HG02763 (cell line): Measurements from ENCODE around the gene ACRV1.
"Not testable (repeated sequence)": the region's sequence is repeated elsewhere in the genome, so short reads cannot be mapped to it uniquely, and the experiment has no call there.

Experiments
- ATAC-seq: cut with Tn5 transposase; IDR thresholded peaks from one replicate; pipeline ENCODE4 v1.9.1; 2021; ENCODE audit warnings: mild to moderate bottlenecking, moderate library complexity; ENCODE audit not compliant: unreplicated experiment

ACRV1 gene

GRCh38 chr11:125680747-125681146 lies at the start of gene ACRV1:
ACRV1 (minus strand) TSS chr11:125680847; CDS start chr11:125680780, 67 bp downstream.
- ATAC-seq, result no peak

- ATAC-seq, result no peak
Measured at GRCh38 chr11:125728969-125729368, 48.3 kb upstream of the ACRV1 start.

- ATAC-seq, result no peak
Measured at GRCh38 chr11:125724125-125724524, 43.5 kb upstream of the ACRV1 start.

GRCh38 chr11:125720781-125721180 lies 40.1 kb upstream of the ACRV1 start:
- no peak for ATAC-seq

- not testable (repeated sequence) for ATAC-seq
Measured at GRCh38 chr11:125704686-125705085, 24.0 kb upstream of the ACRV1 start.

GRCh38 chr11:125701858-125702621 lies 21.4 kb upstream of the ACRV1 start:
- no peak for ATAC-seq

- no peak for ATAC-seq
Measured at GRCh38 chr11:125701018-125701610, 20.5 kb upstream of the ACRV1 start.

- ATAC-seq, result no peak
Measured at GRCh38 chr11:125694951-125695350, 14.3 kb upstream of the ACRV1 start.

GRCh38 chr11:125692887-125693286 lies 12.2 kb upstream of the ACRV1 start:
- ATAC-seq, result no peak

GRCh38 chr11:125690006-125690405 lies 9.4 kb upstream of the ACRV1 start:
- no peak for ATAC-seq

GRCh38 chr11:125689274-125689859 lies 8.7 kb upstream of the ACRV1 start:
- no peak for ATAC-seq

- ATAC-seq, result no peak
Measured at GRCh38 chr11:125688632-125689031, 8.0 kb upstream of the ACRV1 start.

- ATAC-seq, result no peak
Measured at GRCh38 chr11:125688066-125688465, 7.4 kb upstream of the ACRV1 start.

- no peak for ATAC-seq
Measured at GRCh38 chr11:125685228-125685627, 4.6 kb upstream of the ACRV1 start.

GRCh38 chr11:125679837-125680236 lies 810 bp downstream of the ACRV1 start:
- ATAC-seq, result no peak

GRCh38 chr11:125679397-125679796 lies 1.2 kb downstream of the ACRV1 start:
- no peak for ATAC-seq

GRCh38 chr11:125675196-125675595 lies 5.5 kb downstream of the ACRV1 start:
- ATAC-seq, result no peak

- no peak for ATAC-seq
Measured at GRCh38 chr11:125674210-125674609, 6.4 kb downstream of the ACRV1 start.

GRCh38 chr11:125671561-125671960 lies 9.1 kb downstream of the ACRV1 start:
- no peak for ATAC-seq

- no peak for ATAC-seq
Measured at GRCh38 chr11:125670172-125670571, 10.5 kb downstream of the ACRV1 start.

GRCh38 chr11:125667151-125667550 lies 13.5 kb downstream of the ACRV1 start:
- no peak for ATAC-seq

GRCh38 chr11:125663910-125664309 lies 16.7 kb downstream of the ACRV1 start:
- no peak for ATAC-seq
